ENCODE data around the gene GLYR1.

Gene GLYR1

GRCh38 chr16:4890026-4890425 lies 42.9 kb upstream of the GLYR1 start:
- no peak overlapping the region for H3K27ac ChIP-seq (ENCODE audit: low read depth, low read length)
- H3K36me3 ChIP-seq (ENCODE audit: control insufficient read depth, insufficient read depth, low read length): peaks cover 94% of the 10 kb centered on the region
- no peaks in the 10 kb centered on the region for H3K4me1 ChIP-seq (ENCODE audit: control insufficient read depth, insufficient read depth, low read length)
- H3K9me3 ChIP-seq (ENCODE audit: control insufficient read depth, insufficient read depth, low read depth, low read length): no peaks in the 10 kb centered on the region
- H3K4me3 ChIP-seq (ENCODE audit: low read depth, low read length): no peak overlapping the region
- no peaks in the 10 kb centered on the region for H3K27me3 ChIP-seq (ENCODE audit: control insufficient read depth, insufficient read depth, low read length)
- no peak overlapping the region for H3K9ac ChIP-seq (ENCODE audit: low read length)

DNA sequence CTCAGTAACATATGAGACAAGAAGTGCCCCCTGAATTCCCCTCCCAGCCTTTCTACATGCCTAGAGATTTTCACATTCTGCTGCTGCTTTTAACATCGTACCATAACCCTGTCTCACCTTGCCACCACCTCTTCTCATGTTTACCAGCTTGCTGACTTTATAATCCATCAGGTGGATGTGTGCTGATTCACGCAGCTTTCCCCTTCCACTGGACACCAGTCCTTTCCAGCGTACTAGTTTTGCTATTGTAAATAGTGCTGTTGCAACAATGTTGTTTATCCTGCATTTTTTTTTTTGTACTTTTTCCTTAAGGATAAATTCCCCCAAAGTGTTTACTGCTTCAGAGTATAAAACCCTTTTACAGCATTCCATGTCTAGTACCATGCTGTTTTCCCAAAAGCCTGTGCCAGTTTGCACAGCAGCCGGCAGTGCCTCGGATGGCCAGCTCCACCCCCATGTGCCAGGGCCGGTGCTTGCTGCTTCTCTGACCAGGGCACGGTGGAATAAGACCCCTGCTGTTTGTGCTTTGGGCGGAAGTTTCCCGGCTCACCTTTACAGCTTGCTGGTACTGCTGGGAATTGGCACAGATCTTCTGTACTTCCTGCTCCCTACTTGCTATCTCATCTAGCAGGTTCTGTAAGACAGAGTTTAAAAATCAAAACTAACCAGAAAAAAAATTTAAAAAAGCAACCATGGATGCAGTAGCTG lies 41.5 kb upstream of the GLYR1 start:
- H3K27me3 ChIP-seq (ENCODE audit: control insufficient read depth, insufficient read depth, low read length): no peaks in the 10 kb centered on the region
- no peak overlapping the region for H3K9ac ChIP-seq (ENCODE audit: low read length)
- H3K4me1 ChIP-seq (ENCODE audit: control insufficient read depth, insufficient read depth, low read length): no peaks in the 10 kb centered on the region
- H3K36me3 ChIP-seq (ENCODE audit: control insufficient read depth, insufficient read depth, low read length): peaks cover 94% of the 10 kb centered on the region
- H3K9me3 ChIP-seq (ENCODE audit: control insufficient read depth, insufficient read depth, low read depth, low read length): no peaks in the 10 kb centered on the region
- no peak overlapping the region for H3K4me3 ChIP-seq (ENCODE audit: low read depth, low read length)
- no peak overlapping the region for H3K27ac ChIP-seq (ENCODE audit: low read depth, low read length)

GRCh38 chr16:4886151-4886550 lies 39.1 kb upstream of the GLYR1 start:
- Histone ChIP-seq H3K4me1 (ENCODE audit: control insufficient read depth, insufficient read depth, low read length) (no peaks in the 10 kb centered on the region), H3K9me3 (ENCODE audit: control insufficient read depth, insufficient read depth, low read depth, low read length) (no peaks in the 10 kb centered on the region), H3K9ac (ENCODE audit: low read length) (no peak overlapping the region), H3K27ac (ENCODE audit: low read depth, low read length) (no peak overlapping the region), H3K36me3 (ENCODE audit: control insufficient read depth, insufficient read depth, low read length) (peaks cover 95% of the 10 kb centered on the region), H3K27me3 (ENCODE audit: control insufficient read depth, insufficient read depth, low read length) (no peaks in the 10 kb centered on the region), H3K4me3 (ENCODE audit: low read depth, low read length) (no peak overlapping the region)

DNA sequence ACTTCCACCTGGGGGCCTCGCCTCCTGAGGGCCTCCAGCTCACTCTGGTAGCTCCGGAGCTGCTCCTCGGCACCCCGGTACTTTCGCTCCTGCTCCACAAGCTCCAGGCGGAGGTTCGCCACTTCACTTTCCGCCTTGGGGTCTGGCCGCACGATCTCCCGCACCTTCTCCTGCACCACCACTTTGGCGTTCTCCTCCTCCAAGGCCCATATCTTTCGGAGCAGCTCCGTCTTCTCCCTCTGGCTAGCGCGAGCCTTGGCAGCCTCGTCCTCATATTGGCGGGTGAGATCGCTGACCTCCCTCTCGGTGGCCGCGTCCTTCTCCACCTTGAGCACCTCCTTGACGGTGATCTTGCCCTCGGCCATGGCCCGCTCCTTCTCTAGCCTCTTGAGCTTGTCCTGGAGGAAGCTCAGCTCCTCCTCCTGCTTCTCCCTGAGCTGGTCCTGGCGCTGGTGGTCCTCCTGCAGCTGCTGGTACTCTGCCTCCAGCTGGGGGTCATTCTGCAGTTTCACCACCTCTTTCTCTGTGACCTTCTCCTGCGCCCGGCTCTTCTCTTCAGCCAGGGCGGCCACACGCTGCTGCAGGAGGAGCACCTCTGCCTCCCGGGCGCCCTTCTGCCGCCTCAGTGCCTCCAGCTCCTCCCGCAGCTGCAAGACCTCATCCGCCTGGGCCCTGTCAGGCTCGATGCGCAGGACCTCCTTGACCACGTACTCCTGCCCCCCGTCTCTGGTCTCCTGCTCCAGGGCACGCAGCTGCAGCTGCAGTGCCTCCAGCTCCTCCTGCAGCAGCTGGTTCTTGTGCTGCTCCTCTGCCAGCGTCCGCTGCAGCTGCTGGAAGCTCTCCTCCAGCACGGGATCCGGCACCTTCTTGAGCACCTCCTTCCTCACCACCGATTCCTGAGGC lies 38.1 kb upstream of the GLYR1 start:
- Histone ChIP-seq H3K4me3 (ENCODE audit: low read depth, low read length) (no peak overlapping the region), H3K36me3 (ENCODE audit: control insufficient read depth, insufficient read depth, low read length) (peaks cover 95% of the 10 kb centered on the region), H3K27me3 (ENCODE audit: control insufficient read depth, insufficient read depth, low read length) (no peaks in the 10 kb centered on the region), H3K9me3 (ENCODE audit: control insufficient read depth, insufficient read depth, low read depth, low read length) (no peaks in the 10 kb centered on the region), H3K4me1 (ENCODE audit: control insufficient read depth, insufficient read depth, low read length) (no peaks in the 10 kb centered on the region), H3K27ac (ENCODE audit: low read depth, low read length) (no peak overlapping the region), H3K9ac (ENCODE audit: low read length) (no peak overlapping the region)

- Histone ChIP-seq H3K36me3 (ENCODE audit: control insufficient read depth, insufficient read depth, low read length) (peaks cover 96% of the 10 kb centered on the region), H3K9me3 (ENCODE audit: control insufficient read depth, insufficient read depth, low read depth, low read length) (no peaks in the 10 kb centered on the region), H3K4me3 (ENCODE audit: low read depth, low read length) (no peak overlapping the region), H3K27ac (ENCODE audit: low read depth, low read length) (no peak overlapping the region), H3K27me3 (ENCODE audit: control insufficient read depth, insufficient read depth, low read length) (no peaks in the 10 kb centered on the region), H3K4me1 (ENCODE audit: control insufficient read depth, insufficient read depth, low read length) (no peaks in the 10 kb centered on the region), H3K9ac (ENCODE audit: low read length) (no peak overlapping the region)
Measured at GRCh38 chr16:4884209-4884608, 37.1 kb upstream of the GLYR1 start.

GRCh38 chr16:4883501-4883900 lies 36.4 kb upstream of the GLYR1 start:
- Histone ChIP-seq H3K9ac (ENCODE audit: low read length) (no peak overlapping the region), H3K4me1 (ENCODE audit: control insufficient read depth, insufficient read depth, low read length) (no peaks in the 10 kb centered on the region), H3K4me3 (ENCODE audit: low read depth, low read length) (no peak overlapping the region), H3K36me3 (ENCODE audit: control insufficient read depth, insufficient read depth, low read length) (peaks cover 99% of the 10 kb centered on the region), H3K9me3 (ENCODE audit: control insufficient read depth, insufficient read depth, low read depth, low read length) (no peaks in the 10 kb centered on the region), H3K27ac (ENCODE audit: low read depth, low read length) (no peak overlapping the region), H3K27me3 (ENCODE audit: control insufficient read depth, insufficient read depth, low read length) (no peaks in the 10 kb centered on the region)

DNA sequence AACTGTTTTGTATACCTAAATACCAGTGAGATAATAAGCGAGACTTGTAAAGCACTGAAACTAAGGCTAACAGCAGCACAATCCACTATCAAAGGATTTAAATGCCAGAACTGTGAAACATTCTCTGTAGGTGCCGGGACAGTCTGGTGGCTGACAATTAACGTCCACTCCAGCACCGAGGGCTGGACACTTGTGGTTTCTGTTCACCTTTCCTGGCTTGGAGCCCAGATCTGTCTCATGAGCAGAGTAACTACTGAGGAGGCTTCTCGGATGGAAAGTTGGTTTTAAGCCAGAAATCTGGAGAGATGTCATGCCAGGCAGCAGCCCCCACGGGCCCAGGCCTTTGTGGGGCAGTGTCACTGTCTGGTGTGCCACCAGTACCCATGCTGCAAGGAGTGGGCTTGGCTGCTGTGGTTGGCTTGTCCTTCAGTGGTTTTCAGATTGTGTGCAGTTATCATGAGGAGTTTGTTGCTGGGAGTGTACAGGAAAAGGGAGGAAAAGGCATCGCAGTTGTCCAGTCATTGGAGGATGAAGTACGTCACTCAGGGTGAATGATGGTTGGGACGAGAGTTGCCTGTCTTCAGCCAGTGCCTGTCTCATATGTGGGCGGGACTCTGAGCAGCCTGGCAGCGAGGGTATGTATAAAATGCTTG lies 35.7 kb upstream of the GLYR1 start:
- Histone ChIP-seq H3K4me3 (ENCODE audit: low read depth, low read length) (no peak overlapping the region), H3K27me3 (ENCODE audit: control insufficient read depth, insufficient read depth, low read length) (no peaks in the 10 kb centered on the region), H3K4me1 (ENCODE audit: control insufficient read depth, insufficient read depth, low read length) (no peaks in the 10 kb centered on the region), H3K9me3 (ENCODE audit: control insufficient read depth, insufficient read depth, low read depth, low read length) (no peaks in the 10 kb centered on the region), H3K9ac (ENCODE audit: low read length) (no peak overlapping the region), H3K27ac (ENCODE audit: low read depth, low read length) (no peak overlapping the region), H3K36me3 (ENCODE audit: control insufficient read depth, insufficient read depth, low read length) (peaks cover 99% of the 10 kb centered on the region)

GRCh38 chr16:4882000-4882632 lies 35.0 kb upstream of the GLYR1 start:
- Histone ChIP-seq H3K4me3 (ENCODE audit: low read depth, low read length) (no peak overlapping the region), H3K36me3 (ENCODE audit: control insufficient read depth, insufficient read depth, low read length) (peaks cover 99% of the 10 kb centered on the region), H3K9ac (ENCODE audit: low read length) (no peak overlapping the region), H3K27me3 (ENCODE audit: control insufficient read depth, insufficient read depth, low read length) (no peaks in the 10 kb centered on the region), H3K9me3 (ENCODE audit: control insufficient read depth, insufficient read depth, low read depth, low read length) (no peaks in the 10 kb centered on the region), H3K4me1 (ENCODE audit: control insufficient read depth, insufficient read depth, low read length) (no peaks in the 10 kb centered on the region), H3K27ac (ENCODE audit: low read depth, low read length) (no peak overlapping the region)

DNA sequence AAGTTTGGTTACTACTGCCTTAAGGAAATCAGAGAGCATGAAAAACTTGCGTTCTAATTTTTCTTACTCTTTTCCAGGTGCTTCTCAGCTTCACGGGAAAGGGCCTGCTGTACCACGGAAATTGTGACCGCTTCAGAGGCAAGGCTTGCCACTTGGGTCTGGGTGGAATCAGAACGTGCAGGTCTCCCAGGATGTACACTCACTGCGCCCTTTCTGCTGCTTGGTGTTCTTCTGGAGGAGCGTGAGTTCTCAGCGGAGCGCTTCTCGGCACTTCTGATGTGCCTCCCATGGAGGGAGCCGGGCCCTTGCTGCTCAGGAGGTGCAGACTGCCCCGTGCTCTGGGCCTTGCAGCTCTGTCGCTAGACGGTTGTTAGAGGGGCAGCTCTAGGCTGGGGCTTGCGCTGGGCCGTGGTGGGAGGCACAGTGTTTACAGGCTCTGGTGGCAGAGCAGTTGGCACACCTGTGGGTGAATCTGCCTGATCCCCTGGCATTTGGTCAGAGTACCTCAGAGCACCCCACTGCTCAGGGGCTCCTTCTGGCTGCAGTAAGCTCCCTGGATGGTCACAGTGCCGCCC lies 33.0 kb upstream of the GLYR1 start:
- Histone ChIP-seq H3K36me3 (ENCODE audit: control insufficient read depth, insufficient read depth, low read length) (peaks cover 96% of the 10 kb centered on the region), H3K9me3 (ENCODE audit: control insufficient read depth, insufficient read depth, low read depth, low read length) (no peaks in the 10 kb centered on the region), H3K27me3 (ENCODE audit: control insufficient read depth, insufficient read depth, low read length) (no peaks in the 10 kb centered on the region), H3K27ac (ENCODE audit: low read depth, low read length) (no peak overlapping the region), H3K4me1 (ENCODE audit: control insufficient read depth, insufficient read depth, low read length) (no peaks in the 10 kb centered on the region), H3K9ac (ENCODE audit: low read length) (no peak overlapping the region), H3K4me3 (ENCODE audit: low read depth, low read length) (no peak overlapping the region)

DNA sequence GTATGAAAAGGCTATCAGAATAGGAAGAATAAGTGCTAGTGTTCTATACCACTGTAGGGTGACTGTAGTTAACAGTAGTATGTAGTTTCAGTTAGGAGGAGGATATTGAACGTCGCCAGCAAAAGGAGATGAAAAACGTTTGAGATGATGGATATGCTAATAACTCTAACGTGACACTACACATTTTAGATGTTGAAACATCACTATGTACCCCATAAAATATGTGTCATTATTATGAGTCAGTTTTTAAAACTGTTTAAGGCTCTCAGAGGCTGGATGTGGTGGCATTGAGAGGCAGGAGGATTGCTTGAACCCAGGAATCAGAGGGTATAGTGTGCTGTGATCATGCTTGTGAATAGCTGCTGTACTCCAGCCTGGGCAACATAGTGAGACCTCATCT lies 32.0 kb upstream of the GLYR1 start:
- Histone ChIP-seq H3K9me3 (ENCODE audit: control insufficient read depth, insufficient read depth, low read depth, low read length) (no peaks in the 10 kb centered on the region), H3K27me3 (ENCODE audit: control insufficient read depth, insufficient read depth, low read length) (no peaks in the 10 kb centered on the region), H3K9ac (ENCODE audit: low read length) (no peak overlapping the region), H3K36me3 (ENCODE audit: control insufficient read depth, insufficient read depth, low read length) (peaks cover 96% of the 10 kb centered on the region), H3K27ac (ENCODE audit: low read depth, low read length) (no peak overlapping the region), H3K4me3 (ENCODE audit: low read depth, low read length) (no peak overlapping the region), H3K4me1 (ENCODE audit: control insufficient read depth, insufficient read depth, low read length) (no peaks in the 10 kb centered on the region)
